ENCODE measurements around the gene ST6GALNAC3. TPM values are rescaled to one million over a fixed set of nuclear protein-coding genes. Genes with fewer than 3 reads are reported as not detected.
A peak's percentile ranks its signal among the peaks of the same experiment; 100 is the strongest.

The ST6GALNAC3 gene
- total and polyA plus RNA-seq, 2 donors from 2014 or later: 8.8 to 15.8 TPM

DNA sequence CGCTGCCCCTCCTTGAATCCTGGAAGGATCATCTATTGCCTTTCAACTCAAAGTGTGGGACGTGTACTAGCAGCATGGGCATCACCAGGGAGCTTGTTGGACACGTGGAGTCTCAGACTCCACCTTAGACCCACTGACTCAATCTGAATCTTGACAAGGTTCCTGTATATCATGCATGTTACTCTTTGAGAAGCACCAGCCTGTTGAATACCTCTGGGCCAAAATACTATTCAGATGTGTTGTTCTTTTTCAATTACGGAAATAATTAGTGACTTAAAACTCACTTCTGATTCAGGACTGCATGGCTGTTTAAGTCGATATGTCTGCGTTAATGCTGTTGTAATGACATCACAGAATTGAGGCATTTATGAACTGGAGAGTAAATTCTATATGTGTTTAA, 70.8 kb downstream of the ST6GALNAC3 start:
- DNase-seq (peak in 1 of 5 donors; percentile 15), FAIRE-seq (no peak)
- no peak overlapping the region for H3K4me3 ChIP-seq (ENCODE audit: low read length in 3 of 3)
- intact Hi-C loops (cut with DNase I): no loop called here
- no peak overlapping the region for H3K27ac ChIP-seq (ENCODE audit: low read depth in 2 of 2, low read length in 2 of 2)
- H3K9ac ChIP-seq (ENCODE audit: low read length in 3 of 3): no peak overlapping the region
- no peaks in the 10 kb centered on the region for H3K36me3 ChIP-seq (ENCODE audit: control insufficient read depth in 2 of 3, insufficient read depth in 3 of 3, low read length in 3 of 3)
- peaks cover 0 to 2% (median 0%) of the 10 kb centered on the region in 3 donors for H3K4me1 ChIP-seq (ENCODE audit: control insufficient read depth in 2 of 3, insufficient read depth in 2 of 3, low read depth in 1 of 3, low read length in 3 of 3)
- TF ChIP-seq, protein P1, sequence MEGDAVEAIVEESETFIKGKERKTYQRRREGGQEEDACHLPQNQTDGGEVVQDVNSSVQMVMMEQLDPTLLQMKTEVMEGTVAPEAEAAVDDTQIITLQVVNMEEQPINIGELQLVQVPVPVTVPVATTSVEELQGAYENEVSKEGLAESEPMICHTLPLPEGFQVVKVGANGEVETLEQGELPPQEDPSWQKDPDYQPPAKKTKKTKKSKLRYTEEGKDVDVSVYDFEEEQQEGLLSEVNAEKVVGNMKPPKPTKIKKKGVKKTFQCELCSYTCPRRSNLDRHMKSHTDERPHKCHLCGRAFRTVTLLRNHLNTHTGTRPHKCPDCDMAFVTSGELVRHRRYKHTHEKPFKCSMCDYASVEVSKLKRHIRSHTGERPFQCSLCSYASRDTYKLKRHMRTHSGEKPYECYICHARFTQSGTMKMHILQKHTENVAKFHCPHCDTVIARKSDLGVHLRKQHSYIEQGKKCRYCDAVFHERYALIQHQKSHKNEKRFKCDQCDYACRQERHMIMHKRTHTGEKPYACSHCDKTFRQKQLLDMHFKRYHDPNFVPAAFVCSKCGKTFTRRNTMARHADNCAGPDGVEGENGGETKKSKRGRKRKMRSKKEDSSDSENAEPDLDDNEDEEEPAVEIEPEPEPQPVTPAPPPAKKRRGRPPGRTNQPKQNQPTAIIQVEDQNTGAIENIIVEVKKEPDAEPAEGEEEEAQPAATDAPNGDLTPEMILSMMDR (IDR thresholded peaks at IDR 0.05; ENCODE audit: borderline replicate concordance, extremely low read depth, insufficient read depth): no peak
- no peaks in the 10 kb centered on the region for H3K27me3 ChIP-seq (ENCODE audit: control insufficient read depth, insufficient read depth, low read length)
- H3K9me3 ChIP-seq (ENCODE audit: control insufficient read depth in 2 of 3, insufficient read depth in 1 of 3, low read length in 3 of 3): no peaks in the 10 kb centered on the region

DNA sequence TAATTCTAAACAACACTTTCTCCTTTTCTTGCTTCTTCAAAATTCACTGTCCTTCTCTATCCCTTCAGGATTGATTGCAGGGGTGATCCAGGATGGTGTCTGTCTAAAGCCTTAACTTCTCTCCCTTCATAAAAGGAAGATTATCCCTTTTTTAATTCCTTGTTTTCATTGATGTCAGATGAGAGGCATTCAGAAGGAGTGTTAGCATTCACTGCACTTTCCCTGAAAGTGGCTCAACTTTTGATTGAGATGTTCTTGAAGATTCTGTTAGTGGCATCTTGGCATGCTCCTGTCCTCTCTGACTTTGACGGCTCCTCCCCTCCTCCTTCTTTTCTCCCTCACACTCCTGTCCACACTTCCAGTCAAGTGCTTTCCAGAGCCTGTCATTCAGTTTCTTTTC, 71.6 kb downstream of the ST6GALNAC3 start:
- no peak for DNase-seq
- intact Hi-C loops (cut with DNase I): no loop called here

DNA sequence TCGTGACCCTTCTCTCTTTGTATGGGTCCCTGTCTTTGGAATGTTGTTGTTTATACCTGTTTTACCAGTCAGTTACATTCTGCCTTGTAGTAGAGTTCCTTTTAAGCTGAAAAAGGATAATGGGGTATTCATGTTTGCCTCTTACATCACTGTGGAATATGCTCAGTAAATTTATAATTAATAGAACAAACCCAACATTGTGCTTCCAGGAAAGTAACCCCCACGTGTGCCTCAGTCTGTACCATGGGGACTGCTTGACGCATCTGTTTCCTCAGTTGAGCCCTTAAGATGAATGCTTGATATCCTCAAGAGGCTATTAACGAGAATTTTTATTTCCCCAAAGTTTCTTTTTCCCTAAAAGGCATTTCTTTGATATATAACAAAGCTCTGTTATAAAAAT, 73.4 kb downstream of the ST6GALNAC3 start:
- TF ChIP-seq, protein P1 (IDR thresholded peaks at IDR 0.05; ENCODE audit: borderline replicate concordance, extremely low read depth, insufficient read depth): no peak
- no peak overlapping the region for H3K4me3 ChIP-seq (ENCODE audit: low read length in 3 of 3)
- no peaks in the 10 kb centered on the region for H3K9me3 ChIP-seq (ENCODE audit: control insufficient read depth in 2 of 3, insufficient read depth in 1 of 3, low read length in 3 of 3)
- no peak overlapping the region for H3K9ac ChIP-seq (ENCODE audit: low read length in 3 of 3)
- no peaks in the 10 kb centered on the region for H3K27me3 ChIP-seq (ENCODE audit: control insufficient read depth, insufficient read depth, low read length)
- intact Hi-C loops (cut with DNase I): no loop called here
- no peak for DNase-seq
- H3K36me3 ChIP-seq (ENCODE audit: control insufficient read depth in 2 of 3, insufficient read depth in 3 of 3, low read length in 3 of 3): no peaks in the 10 kb centered on the region
- FAIRE-seq: no peak
- H3K4me1 ChIP-seq (ENCODE audit: control insufficient read depth in 2 of 3, insufficient read depth in 2 of 3, low read depth in 1 of 3, low read length in 3 of 3): peaks cover 0 to 2% (median 0%) of the 10 kb centered on the region in 3 donors
- H3K27ac ChIP-seq (ENCODE audit: low read depth in 2 of 2, low read length in 2 of 2): no peak overlapping the region

More for the DNA sequence above, 71.6 kb downstream of the ST6GALNAC3 start:
- H3K9ac ChIP-seq (ENCODE audit: low read length in 3 of 3): no peak overlapping the region
- no peak overlapping the region for H3K4me3 ChIP-seq (ENCODE audit: low read length in 3 of 3)
- no peaks in the 10 kb centered on the region for H3K36me3 ChIP-seq (ENCODE audit: control insufficient read depth in 2 of 3, insufficient read depth in 3 of 3, low read length in 3 of 3)
- no peak for FAIRE-seq
- H3K27me3 ChIP-seq (ENCODE audit: control insufficient read depth, insufficient read depth, low read length): no peaks in the 10 kb centered on the region
- TF ChIP-seq, protein P1 (IDR thresholded peaks at IDR 0.05; ENCODE audit: borderline replicate concordance, extremely low read depth, insufficient read depth): no peak
- no peaks in the 10 kb centered on the region for H3K9me3 ChIP-seq (ENCODE audit: control insufficient read depth in 2 of 3, insufficient read depth in 1 of 3, low read length in 3 of 3)
- no peak overlapping the region for H3K27ac ChIP-seq (ENCODE audit: low read depth in 2 of 2, low read length in 2 of 2)
- peaks cover 0 to 2% (median 0%) of the 10 kb centered on the region in 3 donors for H3K4me1 ChIP-seq (ENCODE audit: control insufficient read depth in 2 of 3, insufficient read depth in 2 of 3, low read depth in 1 of 3, low read length in 3 of 3)

DNA sequence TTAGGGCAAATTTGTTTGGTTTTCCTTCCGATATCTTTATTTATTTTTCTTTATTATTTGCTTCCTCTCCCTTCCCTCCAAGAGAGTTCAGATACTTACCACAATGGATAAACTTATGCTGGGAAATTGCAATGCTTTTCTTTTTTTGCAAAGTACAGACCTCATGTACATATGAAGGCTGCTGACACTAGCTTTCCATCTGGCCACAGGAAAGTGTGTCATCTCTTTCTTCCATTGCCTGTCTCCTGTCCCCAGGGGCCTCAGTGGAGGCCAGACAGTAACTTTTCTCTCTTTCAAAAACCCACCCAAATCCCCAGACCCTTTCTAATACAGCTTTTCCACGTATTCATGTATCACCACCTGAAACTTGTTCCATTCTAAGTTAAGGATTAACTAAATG, 73.9 kb downstream of the ST6GALNAC3 start:
- Histone ChIP-seq H3K27ac (ENCODE audit: low read depth in 2 of 2, low read length in 2 of 2) (no peak overlapping the region), H3K27me3 (ENCODE audit: control insufficient read depth, insufficient read depth, low read length) (no peaks in the 10 kb centered on the region), H3K9ac (ENCODE audit: low read length in 3 of 3) (no peak overlapping the region), H3K4me3 (ENCODE audit: low read length in 3 of 3) (no peak overlapping the region), H3K4me1 (ENCODE audit: control insufficient read depth in 2 of 3, insufficient read depth in 2 of 3, low read depth in 1 of 3, low read length in 3 of 3) (peaks cover 0 to 2% (median 0%) of the 10 kb centered on the region in 3 donors), H3K36me3 (ENCODE audit: control insufficient read depth in 2 of 3, insufficient read depth in 3 of 3, low read length in 3 of 3) (no peaks in the 10 kb centered on the region), H3K9me3 (ENCODE audit: control insufficient read depth in 2 of 3, insufficient read depth in 1 of 3, low read length in 3 of 3) (no peaks in the 10 kb centered on the region)
- TF ChIP-seq, protein P1 (IDR thresholded peaks at IDR 0.05; ENCODE audit: borderline replicate concordance, extremely low read depth, insufficient read depth): no peak
- intact Hi-C loops (cut with DNase I): no loop called here
- DNase-seq (no peak), FAIRE-seq (no peak)

Data from kidney (tissue), 14 donors.